GM19238 (cell line): Measurements from ENCODE around the gene SPPL2A.

ENCODE experiments used
- DNase-seq: peaks from one replicate; pipeline ENCODE4 v3.0.0; 2011; ENCODE audit warnings: low spot score; ENCODE audit not compliant: insufficient read length

The SPPL2A gene

GRCh38 chr15:50686469-50687301, 78.8 kb downstream of the SPPL2A start, which contains the start of gene TRPM7:
Gene TRPM7, minus strand, starts transcription at chr15:50686797. Its CDS starts 264 bp downstream, at chr15:50686533.
- DNase-seq: peak; percentile 76

GRCh38 chr15:50685976-50686468, 79.5 kb downstream of the SPPL2A start:
- DNase-seq: peak; percentile 48

GRCh38 chr15:50685191-50685975, 80.1 kb downstream of the SPPL2A start:
- no peak for DNase-seq

GRCh38 chr15:50681467-50681866, 84.0 kb downstream of the SPPL2A start:
- no peak for DNase-seq

GRCh38 chr15:50676799-50677483, 88.6 kb downstream of the SPPL2A start:
- no peak for DNase-seq

GRCh38 chr15:50675535-50676144, 89.9 kb downstream of the SPPL2A start:
- DNase-seq: no peak

- DNase-seq: no peak
These were observed 95.4 kb downstream of the SPPL2A start for GRCh38 chr15:50670115-50670514.

- DNase-seq: no peak
These were observed 95.9 kb downstream of the SPPL2A start for GRCh38 chr15:50669611-50670010.

GRCh38 chr15:50665938-50666337, 99.6 kb downstream of the SPPL2A start:
- no peak for DNase-seq

- DNase-seq: no peak
These were observed 110.0 kb downstream of the SPPL2A start for GRCh38 chr15:50655555-50655954.

GRCh38 chr15:50653156-50653743, 112.3 kb downstream of the SPPL2A start:
- no peak for DNase-seq

- DNase-seq: no peak
These were observed 112.8 kb downstream of the SPPL2A start for GRCh38 chr15:50652671-50653070.
